GM10266 (cell line): Measurements from ENCODE around the gene LHX4.

ENCODE experiments used
- DNase-seq: peaks from one replicate; pipeline ENCODE4 v3.0.0; 2012; ENCODE audit errors: extremely low spot score
- TF ChIP-seq, protein P1 (sequence below): IDR thresholded peaks from 2 replicates; pipeline ENCODE4 v1.5.1; 2012; ENCODE audit warnings: mild to moderate bottlenecking, low read depth; ENCODE audit not compliant: control insufficient read depth, insufficient read depth; ENCODE audit errors: missing control alignments

The LHX4 gene

DNA sequence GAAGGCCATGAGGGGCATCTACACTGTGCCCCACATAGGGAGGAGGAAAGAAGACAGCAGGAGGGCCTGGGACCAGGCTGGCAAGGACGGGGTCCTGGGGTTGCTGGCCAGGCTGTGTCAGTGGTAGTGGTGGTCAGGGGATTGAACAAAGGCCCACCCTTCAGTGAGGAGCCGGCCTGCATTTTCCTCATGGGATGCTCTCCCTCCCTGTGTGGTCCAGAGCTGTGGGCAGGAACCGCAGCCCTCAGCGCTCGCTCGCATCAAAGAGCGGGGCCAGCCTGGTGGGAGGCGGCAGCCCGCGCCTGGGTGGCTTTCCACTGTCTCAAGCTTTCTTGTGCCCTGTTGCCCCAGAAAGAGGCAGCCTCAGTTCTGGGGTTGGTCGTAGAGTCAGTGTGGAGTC, 24.8 kb downstream of the LHX4 start:
- no peak for DNase-seq
- TF ChIP-seq, protein P1, sequence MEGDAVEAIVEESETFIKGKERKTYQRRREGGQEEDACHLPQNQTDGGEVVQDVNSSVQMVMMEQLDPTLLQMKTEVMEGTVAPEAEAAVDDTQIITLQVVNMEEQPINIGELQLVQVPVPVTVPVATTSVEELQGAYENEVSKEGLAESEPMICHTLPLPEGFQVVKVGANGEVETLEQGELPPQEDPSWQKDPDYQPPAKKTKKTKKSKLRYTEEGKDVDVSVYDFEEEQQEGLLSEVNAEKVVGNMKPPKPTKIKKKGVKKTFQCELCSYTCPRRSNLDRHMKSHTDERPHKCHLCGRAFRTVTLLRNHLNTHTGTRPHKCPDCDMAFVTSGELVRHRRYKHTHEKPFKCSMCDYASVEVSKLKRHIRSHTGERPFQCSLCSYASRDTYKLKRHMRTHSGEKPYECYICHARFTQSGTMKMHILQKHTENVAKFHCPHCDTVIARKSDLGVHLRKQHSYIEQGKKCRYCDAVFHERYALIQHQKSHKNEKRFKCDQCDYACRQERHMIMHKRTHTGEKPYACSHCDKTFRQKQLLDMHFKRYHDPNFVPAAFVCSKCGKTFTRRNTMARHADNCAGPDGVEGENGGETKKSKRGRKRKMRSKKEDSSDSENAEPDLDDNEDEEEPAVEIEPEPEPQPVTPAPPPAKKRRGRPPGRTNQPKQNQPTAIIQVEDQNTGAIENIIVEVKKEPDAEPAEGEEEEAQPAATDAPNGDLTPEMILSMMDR: no peak

DNA sequence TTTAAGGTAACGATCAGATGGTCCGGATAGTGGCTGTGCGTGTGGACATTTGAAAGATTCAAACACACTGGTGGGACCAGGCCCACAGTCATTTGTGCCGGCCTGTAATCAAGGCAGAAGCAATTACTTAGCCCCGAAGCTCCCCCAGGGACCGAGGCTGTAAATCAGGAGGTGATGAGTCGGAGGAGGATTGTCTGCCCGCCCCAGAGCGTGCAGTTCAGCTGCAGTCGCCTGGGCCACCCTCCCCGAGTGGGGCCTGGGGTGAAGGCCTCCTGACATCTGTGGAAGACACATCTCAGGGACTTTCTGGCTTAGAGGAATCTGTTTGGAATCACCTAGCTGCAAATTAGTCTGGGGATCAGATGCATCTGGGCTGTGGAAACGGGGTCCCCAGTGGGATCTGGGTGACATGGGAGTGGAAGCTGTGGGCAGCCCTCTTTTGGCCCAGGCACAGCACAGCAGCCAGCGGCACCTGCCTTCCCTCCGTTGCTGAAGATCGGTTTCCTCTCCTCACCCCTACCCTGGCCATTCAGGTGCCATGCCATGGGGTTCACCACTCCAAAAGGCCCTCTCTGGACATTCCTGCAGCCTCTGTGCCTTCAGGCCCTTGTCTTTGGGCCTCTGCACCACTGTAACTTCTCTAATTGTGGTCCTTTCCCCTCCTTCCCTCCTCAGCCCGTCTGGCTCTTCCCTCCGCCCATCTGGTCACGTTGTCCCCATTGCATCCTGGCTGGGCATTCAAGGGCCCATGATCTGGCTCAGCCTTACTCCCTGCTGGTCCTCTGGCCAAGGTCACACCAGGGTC, 25.7 kb downstream of the LHX4 start:
- TF ChIP-seq, protein P1: no peak
- DNase-seq: no peak

DNA sequence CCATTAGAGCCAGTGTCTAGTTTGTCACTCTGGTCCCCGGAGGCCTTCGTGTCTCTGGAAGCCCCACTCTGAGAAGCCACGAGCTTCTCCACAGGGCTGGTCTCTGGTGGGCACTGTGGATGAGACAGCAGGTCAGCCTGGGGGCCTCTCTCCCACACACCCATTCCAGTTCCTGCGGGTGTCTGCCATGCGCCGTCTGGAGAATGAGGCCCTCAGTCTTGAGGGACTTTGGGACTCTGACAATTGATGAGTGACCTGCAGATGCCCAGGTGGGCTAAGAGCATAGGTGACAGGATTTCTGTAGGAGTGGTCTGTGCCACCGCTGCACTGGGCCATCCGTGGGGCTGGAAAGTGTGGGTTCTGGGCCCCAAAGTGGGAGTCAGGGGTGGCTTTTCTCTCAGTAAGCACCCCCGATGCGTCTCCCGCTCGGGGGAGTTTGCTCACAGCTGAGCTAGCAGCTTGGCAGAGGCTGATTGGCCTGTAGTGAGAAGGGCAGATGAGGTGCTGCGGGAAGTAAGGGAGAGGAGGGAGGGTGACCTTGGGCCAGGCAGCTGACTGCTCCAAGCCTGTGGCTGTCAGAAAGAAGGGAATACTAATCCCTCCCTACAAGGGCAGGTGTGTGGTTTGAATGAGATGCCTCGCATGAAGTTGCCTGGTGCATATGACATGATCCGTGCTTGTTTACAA, 26.4 kb downstream of the LHX4 start:
- DNase-seq: no peak
- TF ChIP-seq, protein P1: no peak

DNA sequence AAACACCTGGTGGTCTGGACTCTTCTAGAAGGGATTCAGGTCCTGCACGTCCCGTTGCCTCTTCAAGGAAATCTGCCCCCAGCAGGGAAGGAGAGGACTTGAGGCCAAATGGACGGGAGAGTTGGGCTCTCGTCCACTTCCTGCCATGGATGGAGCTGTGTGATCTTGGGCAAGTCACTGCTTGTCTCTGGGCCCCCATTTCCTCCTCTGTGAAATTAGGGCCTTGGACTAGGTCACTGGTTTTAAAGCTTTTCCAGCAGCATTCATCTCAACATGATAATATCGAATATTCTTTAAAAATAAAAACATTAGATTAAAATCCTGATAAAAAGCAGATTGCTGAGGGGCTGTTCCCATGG, 26.9 kb downstream of the LHX4 start:
- TF ChIP-seq, protein P1: no peak
- DNase-seq: no peak

DNA sequence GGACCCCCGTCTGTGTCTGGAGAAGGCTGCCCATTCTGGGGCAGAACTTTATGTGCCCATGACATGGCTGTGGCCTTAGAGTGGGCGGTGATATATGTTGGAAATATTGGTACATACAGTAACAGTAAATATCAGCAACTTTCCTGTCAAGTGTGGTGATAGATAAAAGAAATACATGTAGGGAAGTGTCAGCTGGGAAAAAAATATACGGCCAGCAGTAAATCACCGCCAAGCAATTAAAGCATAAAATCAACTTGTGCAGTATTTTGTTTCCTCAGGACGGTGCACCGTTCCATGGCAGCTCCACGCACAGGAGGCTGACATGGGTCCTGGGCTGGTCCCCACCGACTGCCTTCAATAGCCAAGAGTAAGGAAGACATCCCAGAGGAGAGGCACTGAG, 27.4 kb downstream of the LHX4 start:
- DNase-seq: no peak
- TF ChIP-seq, protein P1: no peak

DNA sequence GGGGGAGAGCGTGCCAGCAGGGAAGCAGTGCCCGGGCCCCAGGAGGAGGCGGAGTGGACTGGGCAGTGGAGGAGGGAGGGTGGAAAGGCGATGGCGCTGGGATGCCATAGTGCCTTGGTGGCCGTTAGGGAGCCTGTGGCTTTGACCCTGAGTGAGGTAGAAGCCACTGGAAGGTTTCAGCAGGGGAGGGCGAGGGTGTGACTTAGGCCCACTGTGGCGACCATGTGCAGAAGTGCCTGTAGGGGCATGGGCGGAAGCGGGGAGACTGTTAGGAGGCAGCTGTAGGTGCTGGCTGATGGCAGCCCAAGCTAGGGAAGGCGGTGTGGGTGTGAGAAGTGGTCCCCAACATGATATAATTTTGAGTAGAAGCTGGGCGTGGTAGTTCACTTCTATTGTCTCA, 28.2 kb downstream of the LHX4 start:
- DNase-seq: no peak
- TF ChIP-seq, protein P1: no peak

DNA sequence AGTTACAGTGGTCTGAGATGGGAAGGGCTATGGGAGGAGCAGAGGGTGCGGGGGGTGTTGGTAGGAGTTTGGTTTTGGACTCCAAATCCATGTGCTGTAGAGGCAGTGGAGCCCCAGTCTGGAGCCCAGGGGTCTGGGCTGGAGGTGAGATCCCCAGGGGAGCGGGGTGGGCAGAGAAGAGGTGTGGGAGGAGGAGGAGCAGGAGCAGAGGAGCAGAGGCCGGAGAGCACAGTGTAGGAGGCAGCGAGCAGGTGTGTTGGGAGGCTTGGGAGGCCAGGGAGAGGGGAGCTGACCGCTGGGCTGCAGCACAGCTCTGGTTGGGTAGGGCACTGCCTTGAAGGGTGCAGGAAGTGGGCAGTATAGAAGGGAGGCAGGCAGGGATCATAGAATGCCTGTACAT, 28.9 kb downstream of the LHX4 start:
- TF ChIP-seq, protein P1: no peak
- DNase-seq: no peak
